PC-3 (cell line): Measurements from ENCODE around the gene QPRT.

ENCODE experiments used
- EZH2phosphoT487 ChIP-seq: fragments of 300-600 bp; sonication (generic); IDR thresholded peaks from 2 replicates; pipeline ENCODE4 v1.6.1; 2018; ENCODE audit warnings: mild to moderate bottlenecking, antibody characterized with exemption, low read length, borderline replicate concordance
- TF ChIP-seq, protein P1 (sequence below): fragments of 300-600 bp; sonication (generic); conservative IDR thresholded peaks from 2 replicates; pipeline ENCODE4 v1.5.1; 2017; ENCODE audit warnings: antibody characterized with exemption, low read depth, mild to moderate bottlenecking, low read length

GRCh38 chr16:29644338-29644857 lies 34.6 kb upstream of the QPRT start:
- TF ChIP-seq, protein P1, sequence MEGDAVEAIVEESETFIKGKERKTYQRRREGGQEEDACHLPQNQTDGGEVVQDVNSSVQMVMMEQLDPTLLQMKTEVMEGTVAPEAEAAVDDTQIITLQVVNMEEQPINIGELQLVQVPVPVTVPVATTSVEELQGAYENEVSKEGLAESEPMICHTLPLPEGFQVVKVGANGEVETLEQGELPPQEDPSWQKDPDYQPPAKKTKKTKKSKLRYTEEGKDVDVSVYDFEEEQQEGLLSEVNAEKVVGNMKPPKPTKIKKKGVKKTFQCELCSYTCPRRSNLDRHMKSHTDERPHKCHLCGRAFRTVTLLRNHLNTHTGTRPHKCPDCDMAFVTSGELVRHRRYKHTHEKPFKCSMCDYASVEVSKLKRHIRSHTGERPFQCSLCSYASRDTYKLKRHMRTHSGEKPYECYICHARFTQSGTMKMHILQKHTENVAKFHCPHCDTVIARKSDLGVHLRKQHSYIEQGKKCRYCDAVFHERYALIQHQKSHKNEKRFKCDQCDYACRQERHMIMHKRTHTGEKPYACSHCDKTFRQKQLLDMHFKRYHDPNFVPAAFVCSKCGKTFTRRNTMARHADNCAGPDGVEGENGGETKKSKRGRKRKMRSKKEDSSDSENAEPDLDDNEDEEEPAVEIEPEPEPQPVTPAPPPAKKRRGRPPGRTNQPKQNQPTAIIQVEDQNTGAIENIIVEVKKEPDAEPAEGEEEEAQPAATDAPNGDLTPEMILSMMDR: no peak
- no peak for TF ChIP-seq EZH2phosphoT487
